WTC11 (cell line): ENCODE results near the gene FCN3. TPM values are rescaled to one million over a fixed set of nuclear protein-coding genes. Genes with fewer than 3 reads are reported as not detected.

Source experiments
- ATAC-seq: fragments of 200-7000 bp; cut with Tn5 transposase; 2 replicates; pipeline ENCODE4 v1.10.0; 2021; ENCODE audit warnings: mild to moderate bottlenecking, moderate library complexity
- CTCF ChIA-PET: fragments of 300-600 bp; sonication (Branson Sonifier 250); formaldehyde crosslinking; loops from one replicate; lab custom pipeline; 2021; ENCODE audit warnings: antibody characterized with exemption; lab: Charles Lee
- POLR2A ChIA-PET: fragments of 350-600 bp; sonication (Branson Sonifier 250); formaldehyde crosslinking; loops from one replicate; lab custom pipeline; 2021; ENCODE audit warnings: antibody characterized with exemption; lab: Charles Lee
- DNase-seq: peaks from one replicate; pipeline ENCODE4 v3.0.0; 2021; ENCODE audit warnings: low spot score
- H3K27ac Mint-ChIP-seq: 2 replicates; pipeline ENCODE4 v1.8.0; 2021; ENCODE audit warnings: mixed read lengths
- H3K27me3 Mint-ChIP-seq: 2 replicates; pipeline ENCODE4 v1.8.0; 2021; ENCODE audit warnings: low read depth, mild to moderate bottlenecking, moderate library complexity, mixed read lengths
- H3K36me3 Mint-ChIP-seq: 2 replicates; pipeline ENCODE4 v1.8.0; 2021; ENCODE audit warnings: mixed read lengths
- H3K4me1 Mint-ChIP-seq: 2 replicates; pipeline ENCODE4 v1.8.0; 2022; ENCODE audit warnings: mixed read lengths
- H3K4me3 Mint-ChIP-seq: 2 replicates; pipeline ENCODE4 v1.8.0; 2021; ENCODE audit warnings: mild to moderate bottlenecking, moderate library complexity, mixed read lengths
- H3K9me3 Mint-ChIP-seq: 2 replicates; pipeline ENCODE4 v1.8.0; 2021; ENCODE audit warnings: mixed read lengths
- ATF3 ChIP-seq: sonication (generic); formaldehyde crosslinking; conservative IDR thresholded peaks from 2 replicates; pipeline ENCODE4 v1.8.1; 2022; ENCODE audit warnings: mild to moderate bottlenecking, missing genetic modification reagents
- EMX1 ChIP-seq: fragments of 250-450 bp; sonication (Bioruptor Pico); IDR thresholded peaks from 2 replicates; pipeline ENCODE4 v1.8.0; 2021; ENCODE audit warnings: mild to moderate bottlenecking
- ERG ChIP-seq: fragments of 250-450 bp; sonication (Bioruptor Pico); IDR thresholded peaks from 2 replicates; pipeline ENCODE4 v1.8.0; 2021; ENCODE audit warnings: mild to moderate bottlenecking
- HMGXB4 ChIP-seq: sonication (generic); formaldehyde crosslinking; IDR thresholded peaks from 2 replicates; pipeline ENCODE4 v1.8.1; 2023; ENCODE audit warnings: mild to moderate bottlenecking, moderate library complexity, missing genetic modification reagents
- IRF1 ChIP-seq: sonication (generic); formaldehyde crosslinking; IDR thresholded peaks from 2 replicates; pipeline ENCODE4 v1.8.0; 2023; ENCODE audit warnings: missing genetic modification reagents
- IRF2 ChIP-seq: sonication (generic); formaldehyde crosslinking; IDR thresholded peaks from 2 replicates; pipeline ENCODE4 v1.8.0; 2022; ENCODE audit warnings: low read depth, missing genetic modification reagents, borderline replicate concordance
- JUN ChIP-seq: sonication (generic); formaldehyde crosslinking; IDR thresholded peaks from 2 replicates; pipeline ENCODE4 v1.8.0; 2023; ENCODE audit warnings: mild to moderate bottlenecking, missing genetic modification reagents
- MXD4 ChIP-seq: fragments of 250-450 bp; sonication (Bioruptor Pico); IDR thresholded peaks from 2 replicates; pipeline ENCODE4 v1.8.0; 2021; ENCODE audit warnings: mild to moderate bottlenecking, moderate library complexity, borderline replicate concordance
- NFYB ChIP-seq: sonication (generic); formaldehyde crosslinking; conservative IDR thresholded peaks from 2 replicates; pipeline ENCODE4 v1.8.0; 2022; ENCODE audit warnings: low read depth, missing genetic modification reagents
- NR1H2 ChIP-seq: sonication (generic); formaldehyde crosslinking; IDR thresholded peaks from 2 replicates; pipeline ENCODE4 v1.9.0; 2021; ENCODE audit warnings: mild to moderate bottlenecking, moderate library complexity, missing genetic modification reagents
- PREB ChIP-seq: sonication (generic); formaldehyde crosslinking; IDR thresholded peaks from 2 replicates; pipeline ENCODE4 v1.8.1; 2022; ENCODE audit warnings: mild to moderate bottlenecking, missing genetic modification reagents, moderate library complexity, borderline replicate concordance
- SMAD3 ChIP-seq: sonication (generic); formaldehyde crosslinking; IDR thresholded peaks from 2 replicates; pipeline ENCODE4 v1.8.0; 2022; ENCODE audit warnings: missing genetic modification reagents, mild to moderate bottlenecking, borderline replicate concordance
- SP1 ChIP-seq: sonication (generic); formaldehyde crosslinking; conservative IDR thresholded peaks from 2 replicates; pipeline ENCODE4 v1.8.1; 2022; ENCODE audit warnings: missing genetic modification reagents
- TP53 ChIP-seq: sonication (generic); formaldehyde crosslinking; IDR thresholded peaks from 2 replicates; pipeline ENCODE4 v1.8.1; 2023; ENCODE audit warnings: mild to moderate bottlenecking, missing genetic modification reagents
- ZNF232 ChIP-seq: sonication (generic); formaldehyde crosslinking; IDR thresholded peaks from 2 replicates; pipeline ENCODE4 v1.8.0; 2022; ENCODE audit warnings: mild to moderate bottlenecking, missing genetic modification reagents
- ZNF396 ChIP-seq: fragments of 250-450 bp; sonication (Bioruptor Pico); IDR thresholded peaks from 2 replicates; pipeline ENCODE4 v1.8.0; 2021; ENCODE audit warnings: mild to moderate bottlenecking, moderate library complexity, borderline replicate concordance
- ZSCAN18 ChIP-seq: fragments of 250-450 bp; sonication (Bioruptor Pico); IDR thresholded peaks from 2 replicates; pipeline ENCODE4 v2.1.2; 2022; ENCODE audit warnings: mild to moderate bottlenecking, moderate library complexity
- total RNA-seq: library from RNA; stranded (reverse); gene quantifications from 3 replicates; pipeline ENCODE4 v1.2.3, GENCODE V29; 2021

The FCN3 gene
- total RNA-seq, 1 experiment from 2014 or later: 0.98 TPM

- Mint-ChIP-seq H3K9me3 (no peaks in the 10 kb centered on the region), H3K4me1 (no peaks in the 10 kb centered on the region), H3K36me3 (peaks cover 21% of the 10 kb centered on the region), H3K27me3 (no peaks in the 10 kb centered on the region; the same call in 1 of the 2 replicates), H3K27ac (no peak overlapping the region), H3K4me3 (no peak overlapping the region)
- no peak for ATAC-seq
- DNase-seq: no peak
- TF ChIP-seq EMX1 (CRISPR knock-in tag) (no peak), SMAD3 (no peak), NFYB (CRISPR knock-in tag) (no peak), HMGXB4 (no peak), JUN (CRISPR knock-in tag) (no peak), IRF1 (CRISPR knock-in tag) (no peak), TP53 (no peak), IRF2 (no peak), PREB (CRISPR knock-in tag) (no peak)
- ChIA-PET POLR2A (interaction anchor here (1.2 to 3.4 kb wide), 3 partner anchors 13 to 20 kb away, joined by 3 to 8 read pairs (median 5); no protein-coding TSS in a partner anchor), CTCF (interaction anchor here (0.8 to 5.4 kb wide), 28 partner anchors 8 to 331 kb away, joined by 3 to 70 read pairs (median 6); partner anchors contain the start of genes CD164L2, MAP3K6 and SYTL1)
Measured at GRCh38 chr1:27331922-27332321, 42.7 kb downstream of the FCN3 start.

GRCh38 chr1:27331426-27331825 is 43.2 kb downstream of the FCN3 start:
- H3K27me3 Mint-ChIP-seq: no peaks in the 10 kb centered on the region; the same call in 1 of the 2 replicates
- CTCF ChIA-PET: interaction anchor here (1.0 to 5.4 kb wide), 6 partner anchors 11 to 72 kb away, joined by 3 to 70 read pairs (median 8); partner anchors contain the start of gene MAP3K6
- H3K36me3 Mint-ChIP-seq: peaks cover 17% of the 10 kb centered on the region
- TF ChIP-seq ZSCAN18 (CRISPR knock-in tag): no peak
- no peak for TF ChIP-seq SMAD3
- TF ChIP-seq ZNF396: no peak
- TF ChIP-seq SP1 (CRISPR knock-in tag): no peak
- TF ChIP-seq ZNF232 (CRISPR knock-in tag): no peak
- no peak for TF ChIP-seq ERG (CRISPR knock-in tag)
- no peak for TF ChIP-seq ATF3 (CRISPR knock-in tag)
- no peak for TF ChIP-seq MXD4 (CRISPR knock-in tag)
- TF ChIP-seq NR1H2 (CRISPR knock-in tag): no peak
- TF ChIP-seq, all 79 proteins: peak for 0
- POLR2A ChIA-PET: interaction anchor here (3.4 kb wide), 1 partner anchor 20 kb away, joined by 8 read pairs; no protein-coding TSS in a partner anchor
- Mint-ChIP-seq H3K9me3 (no peaks in the 10 kb centered on the region), H3K27ac (no peak overlapping the region), H3K4me1 (no peaks in the 10 kb centered on the region), H3K4me3 (no peak overlapping the region)
- ATAC-seq (no peak), DNase-seq (no peak)
